ENCODE measurements around the gene CDH23.

CDH23 gene

GRCh38 chr10:71720288-71720687 is 323.6 kb downstream of the CDH23 start:
- no peaks in the 10 kb centered on the region for H3K9me3 ChIP-seq (ENCODE audit: low read length)
- no peak overlapping the region for H3K27ac ChIP-seq (ENCODE audit: low read depth, low read length)
- no peaks in the 10 kb centered on the region for H3K36me3 ChIP-seq (ENCODE audit: insufficient read depth, low read length)
- H3K4me3 ChIP-seq (ENCODE audit: low read depth in 1 of 2, low read length in 2 of 2): no peak overlapping the region
- H3K4me1 ChIP-seq (ENCODE audit: insufficient read depth, low read length): peaks cover 7% of the 10 kb centered on the region
- no peaks in the 10 kb centered on the region for H3K27me3 ChIP-seq (ENCODE audit: control insufficient read depth in 1 of 2, insufficient read depth in 2 of 2, low read length in 2 of 2)
- no peak overlapping the region for H3K9ac ChIP-seq (ENCODE audit: low read length)

- no peaks in the 10 kb centered on the region for H3K36me3 ChIP-seq (ENCODE audit: insufficient read depth, low read length)
- no peak overlapping the region for H3K27ac ChIP-seq (ENCODE audit: low read depth, low read length)
- H3K27me3 ChIP-seq (ENCODE audit: control insufficient read depth in 1 of 2, insufficient read depth in 2 of 2, low read length in 2 of 2): no peaks in the 10 kb centered on the region
- H3K4me1 ChIP-seq (ENCODE audit: insufficient read depth, low read length): no peaks in the 10 kb centered on the region
- no peak overlapping the region for H3K4me3 ChIP-seq (ENCODE audit: low read depth in 1 of 2, low read length in 2 of 2)
- no peak overlapping the region for H3K9ac ChIP-seq (ENCODE audit: low read length)
- H3K9me3 ChIP-seq (ENCODE audit: low read length): no peaks in the 10 kb centered on the region
Observed at GRCh38 chr10:71721313-71721712, 324.6 kb downstream of the CDH23 start.

GRCh38 chr10:71722849-71723248 is 326.1 kb downstream of the CDH23 start:
- Histone ChIP-seq H3K36me3 (ENCODE audit: insufficient read depth, low read length) (no peaks in the 10 kb centered on the region), H3K4me1 (ENCODE audit: insufficient read depth, low read length) (peaks cover 10% of the 10 kb centered on the region), H3K4me3 (ENCODE audit: low read depth in 1 of 2, low read length in 2 of 2) (no peak overlapping the region), H3K9me3 (ENCODE audit: low read length) (no peaks in the 10 kb centered on the region), H3K27ac (ENCODE audit: low read depth, low read length) (no peak overlapping the region), H3K27me3 (ENCODE audit: control insufficient read depth in 1 of 2, insufficient read depth in 2 of 2, low read length in 2 of 2) (no peaks in the 10 kb centered on the region), H3K9ac (ENCODE audit: low read length) (no peak overlapping the region)

GRCh38 chr10:71723311-71723710 is 326.6 kb downstream of the CDH23 start:
- no peak overlapping the region for H3K9ac ChIP-seq (ENCODE audit: low read length)
- no peak overlapping the region for H3K4me3 ChIP-seq (ENCODE audit: low read depth in 1 of 2, low read length in 2 of 2)
- no peaks in the 10 kb centered on the region for H3K36me3 ChIP-seq (ENCODE audit: insufficient read depth, low read length)
- no peak overlapping the region for H3K27ac ChIP-seq (ENCODE audit: low read depth, low read length)
- H3K4me1 ChIP-seq (ENCODE audit: insufficient read depth, low read length): peaks cover 14% of the 10 kb centered on the region
- H3K9me3 ChIP-seq (ENCODE audit: low read length): no peaks in the 10 kb centered on the region
- H3K27me3 ChIP-seq (ENCODE audit: control insufficient read depth in 1 of 2, insufficient read depth in 2 of 2, low read length in 2 of 2): no peaks in the 10 kb centered on the region

- Histone ChIP-seq H3K4me3 (ENCODE audit: low read depth in 1 of 2, low read length in 2 of 2) (no peak overlapping the region), H3K4me1 (ENCODE audit: insufficient read depth, low read length) (peaks cover 27% of the 10 kb centered on the region), H3K27me3 (ENCODE audit: control insufficient read depth in 1 of 2, insufficient read depth in 2 of 2, low read length in 2 of 2) (no peaks in the 10 kb centered on the region), H3K27ac (ENCODE audit: low read depth, low read length) (no peak overlapping the region), H3K9me3 (ENCODE audit: low read length) (no peaks in the 10 kb centered on the region), H3K36me3 (ENCODE audit: insufficient read depth, low read length) (no peaks in the 10 kb centered on the region), H3K9ac (ENCODE audit: low read length) (no peak overlapping the region)
Observed at GRCh38 chr10:71724539-71724938, 327.8 kb downstream of the CDH23 start.

- no peak overlapping the region for H3K9ac ChIP-seq (ENCODE audit: low read length)
- no peaks in the 10 kb centered on the region for H3K36me3 ChIP-seq (ENCODE audit: insufficient read depth, low read length)
- no peak overlapping the region for H3K27ac ChIP-seq (ENCODE audit: low read depth, low read length)
- H3K9me3 ChIP-seq (ENCODE audit: low read length): no peaks in the 10 kb centered on the region
- H3K4me3 ChIP-seq (ENCODE audit: low read depth in 1 of 2, low read length in 2 of 2): no peak overlapping the region
- peaks cover 27% of the 10 kb centered on the region for H3K4me1 ChIP-seq (ENCODE audit: insufficient read depth, low read length)
- no peaks in the 10 kb centered on the region for H3K27me3 ChIP-seq (ENCODE audit: control insufficient read depth in 1 of 2, insufficient read depth in 2 of 2, low read length in 2 of 2)
Observed at GRCh38 chr10:71725249-71725648, 328.5 kb downstream of the CDH23 start.

- peaks cover 27% of the 10 kb centered on the region for H3K4me1 ChIP-seq (ENCODE audit: insufficient read depth, low read length)
- no peaks in the 10 kb centered on the region for H3K27me3 ChIP-seq (ENCODE audit: control insufficient read depth in 1 of 2, insufficient read depth in 2 of 2, low read length in 2 of 2)
Observed at GRCh38 chr10:71725998-71726579, 329.4 kb downstream of the CDH23 start.

GRCh38 chr10:71726580-71727104 is 329.9 kb downstream of the CDH23 start:
- H3K9me3 ChIP-seq (ENCODE audit: low read length): no peaks in the 10 kb centered on the region

More at GRCh38 chr10:71725998-71726579, 329.4 kb downstream of the CDH23 start:
- H3K27ac ChIP-seq (ENCODE audit: low read depth, low read length): no peak overlapping the region
- H3K36me3 ChIP-seq (ENCODE audit: insufficient read depth, low read length): no peaks in the 10 kb centered on the region
- no peak overlapping the region for H3K9ac ChIP-seq (ENCODE audit: low read length)
- H3K9me3 ChIP-seq (ENCODE audit: low read length): no peaks in the 10 kb centered on the region
- no peak overlapping the region for H3K4me3 ChIP-seq (ENCODE audit: low read depth in 1 of 2, low read length in 2 of 2)

GRCh38 chr10:71727105-71727737 is 330.5 kb downstream of the CDH23 start:
- H3K9me3 ChIP-seq (ENCODE audit: low read length): no peaks in the 10 kb centered on the region
- H3K4me3 ChIP-seq (ENCODE audit: low read depth in 1 of 2, low read length in 2 of 2): peak overlapping the region in 1 of 2 donors; percentile 2
- H3K27me3 ChIP-seq (ENCODE audit: control insufficient read depth in 1 of 2, insufficient read depth in 2 of 2, low read length in 2 of 2): no peaks in the 10 kb centered on the region
- H3K4me1 ChIP-seq (ENCODE audit: insufficient read depth, low read length): peaks cover 27% of the 10 kb centered on the region
- peak overlapping the region; percentile 57 for H3K27ac ChIP-seq (ENCODE audit: low read depth, low read length)
- peak overlapping the region; percentile 18 for H3K9ac ChIP-seq (ENCODE audit: low read length)
- no peaks in the 10 kb centered on the region for H3K36me3 ChIP-seq (ENCODE audit: insufficient read depth, low read length)

More at GRCh38 chr10:71726580-71727104, 329.9 kb downstream of the CDH23 start:
- H3K4me1 ChIP-seq (ENCODE audit: insufficient read depth, low read length): peaks cover 27% of the 10 kb centered on the region
- no peak overlapping the region for H3K9ac ChIP-seq (ENCODE audit: low read length)
- H3K27me3 ChIP-seq (ENCODE audit: control insufficient read depth in 1 of 2, insufficient read depth in 2 of 2, low read length in 2 of 2): no peaks in the 10 kb centered on the region
- H3K27ac ChIP-seq (ENCODE audit: low read depth, low read length): peak overlapping the region; percentile 57
- H3K4me3 ChIP-seq (ENCODE audit: low read depth in 1 of 2, low read length in 2 of 2): no peak overlapping the region
- no peaks in the 10 kb centered on the region for H3K36me3 ChIP-seq (ENCODE audit: insufficient read depth, low read length)

GRCh38 chr10:71727738-71728737 is 331.3 kb downstream of the CDH23 start:
- Histone ChIP-seq H3K27me3 (ENCODE audit: control insufficient read depth in 1 of 2, insufficient read depth in 2 of 2, low read length in 2 of 2) (no peaks in the 10 kb centered on the region), H3K36me3 (ENCODE audit: insufficient read depth, low read length) (no peaks in the 10 kb centered on the region), H3K4me1 (ENCODE audit: insufficient read depth, low read length) (peaks cover 27% of the 10 kb centered on the region), H3K4me3 (ENCODE audit: low read depth in 1 of 2, low read length in 2 of 2) (peak overlapping the region in 1 of 2 donors; percentile 8), H3K9ac (ENCODE audit: low read length) (peak overlapping the region; percentile 18), H3K27ac (ENCODE audit: low read depth, low read length) (peak overlapping the region; percentile 57), H3K9me3 (ENCODE audit: low read length) (no peaks in the 10 kb centered on the region)

- H3K4me3 ChIP-seq (ENCODE audit: low read depth in 1 of 2, low read length in 2 of 2): no peak overlapping the region
- H3K36me3 ChIP-seq (ENCODE audit: insufficient read depth, low read length): no peaks in the 10 kb centered on the region
- H3K4me1 ChIP-seq (ENCODE audit: insufficient read depth, low read length): peaks cover 27% of the 10 kb centered on the region
- H3K27me3 ChIP-seq (ENCODE audit: control insufficient read depth in 1 of 2, insufficient read depth in 2 of 2, low read length in 2 of 2): no peaks in the 10 kb centered on the region
- H3K9me3 ChIP-seq (ENCODE audit: low read length): no peaks in the 10 kb centered on the region
- no peak overlapping the region for H3K27ac ChIP-seq (ENCODE audit: low read depth, low read length)
- H3K9ac ChIP-seq (ENCODE audit: low read length): no peak overlapping the region
Observed at GRCh38 chr10:71729161-71729636, 332.5 kb downstream of the CDH23 start.
